ENCODE data around the gene TMEM123. TPM values are rescaled to one million over a fixed set of nuclear protein-coding genes. Genes with fewer than 3 reads are reported as not detected.

TMEM123 gene
- polyA plus RNA-seq, 3 donors from 2014 or later = 288 to 309 (median 289) TPM

GRCh38 chr11:102467080-102467708, 14.6 kb upstream of the TMEM123 start:
- H3K36me3 Mint-ChIP-seq = no peaks in the 10 kb centered on the region
- peaks cover 15 to 69% of the 10 kb centered on the region in 2 donors for H3K4me1 Mint-ChIP-seq
- H3K4me3 Mint-ChIP-seq = no peak overlapping the region
- H3K27ac Mint-ChIP-seq = no peak overlapping the region
- DNase-seq = no peak
- peaks cover 0 to 4% (median 3%) of the 10 kb centered on the region in 3 donors for H3K27me3 Mint-ChIP-seq (ENCODE audit: low read depth in 3 of 3)
- H3K9me3 Mint-ChIP-seq = no peaks in the 10 kb centered on the region

- peak overlapping the region in 2 of 6 donors; percentile 24 to 70 for H3K27ac Mint-ChIP-seq
- no peaks in the 10 kb centered on the region for H3K36me3 Mint-ChIP-seq
- H3K27me3 Mint-ChIP-seq (ENCODE audit: low read depth in 3 of 3) = peaks cover 1 to 4% (median 3%) of the 10 kb centered on the region in 3 donors
- H3K4me1 Mint-ChIP-seq = peaks cover 15 to 61% of the 10 kb centered on the region in 2 donors
- no peaks in the 10 kb centered on the region for H3K9me3 Mint-ChIP-seq
- H3K4me3 Mint-ChIP-seq = no peak overlapping the region
- no peak for DNase-seq
Measured at GRCh38 chr11:102465696-102466095, 13.1 kb upstream of the TMEM123 start.

DNA sequence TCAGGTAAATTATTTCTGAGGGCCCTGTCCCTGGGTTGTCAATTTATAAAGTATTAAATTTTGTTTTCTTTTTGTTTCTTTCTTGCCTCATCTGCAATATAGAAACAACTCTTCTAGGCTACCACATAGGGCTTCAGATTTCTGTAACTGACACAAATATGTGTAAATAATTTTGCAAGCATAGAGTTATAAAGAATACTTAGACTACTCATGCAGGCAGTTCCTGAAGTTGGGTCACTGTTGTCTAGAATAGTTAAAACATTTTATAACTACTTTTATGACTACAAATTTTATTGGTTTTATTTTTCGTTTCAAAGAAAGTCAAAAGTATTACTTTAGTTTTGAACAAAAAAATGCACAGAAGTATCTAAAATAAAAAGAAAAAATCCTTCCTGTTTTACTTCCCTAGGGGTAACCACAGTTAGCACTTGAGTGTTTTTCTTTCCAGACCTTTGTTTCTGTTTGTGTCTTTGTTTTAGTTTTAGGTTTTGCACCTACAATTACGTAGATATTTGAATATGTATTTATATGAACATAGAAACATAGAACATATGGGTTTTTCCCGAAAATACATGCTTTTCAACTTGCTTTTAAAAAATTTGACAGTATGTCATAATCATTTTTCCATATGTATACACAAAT, 12.4 kb upstream of the TMEM123 start:
- Mint-ChIP-seq H3K9me3 (no peaks in the 10 kb centered on the region), H3K36me3 (no peaks in the 10 kb centered on the region), H3K4me3 (peak overlapping the region in 1 of 5 donors; percentile 42), H3K27ac (peak overlapping the region in 1 of 6 donors; percentile 70), H3K27me3 (ENCODE audit: low read depth in 3 of 3) (peaks cover 1 to 6% (median 3%) of the 10 kb centered on the region in 3 donors), H3K4me1 (peaks cover 10 to 54% of the 10 kb centered on the region in 2 donors)
- no peak for DNase-seq

GRCh38 chr11:102464037-102464436, 11.5 kb upstream of the TMEM123 start:
- Mint-ChIP-seq H3K27me3 (ENCODE audit: low read depth in 3 of 3) (peaks cover 1 to 8% (median 2%) of the 10 kb centered on the region in 3 donors), H3K36me3 (no peaks in the 10 kb centered on the region), H3K9me3 (no peaks in the 10 kb centered on the region), H3K4me3 (no peak overlapping the region), H3K4me1 (peaks cover 7 to 45% of the 10 kb centered on the region in 2 donors), H3K27ac (no peak overlapping the region)
- no peak for DNase-seq

DNA sequence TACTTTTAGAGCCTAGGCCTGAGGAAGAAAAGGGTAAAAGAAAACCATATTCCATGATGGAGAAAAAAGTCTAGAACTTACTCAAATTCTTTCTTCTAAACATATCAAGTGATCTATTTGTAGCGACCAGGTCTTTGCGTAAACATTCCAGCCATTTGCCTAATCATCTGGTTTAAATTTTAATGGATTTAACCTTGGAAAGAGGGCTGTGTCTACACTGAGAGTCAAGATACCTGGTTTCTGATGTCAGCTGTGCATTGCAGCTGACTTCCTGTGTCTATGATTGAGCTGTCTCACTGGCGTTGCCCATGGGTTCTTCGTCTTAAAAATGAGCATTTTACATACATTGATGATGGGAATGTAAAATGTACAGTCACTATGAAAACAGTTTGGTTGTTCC, 10.0 kb upstream of the TMEM123 start:
- Mint-ChIP-seq H3K9me3 (no peaks in the 10 kb centered on the region), H3K27me3 (ENCODE audit: low read depth in 3 of 3) (peaks cover 1 to 8% (median 3%) of the 10 kb centered on the region in 3 donors), H3K27ac (no peak overlapping the region), H3K4me1 (peaks cover 6 to 36% of the 10 kb centered on the region in 2 donors), H3K4me3 (no peak overlapping the region), H3K36me3 (no peaks in the 10 kb centered on the region)
- DNase-seq = no peak

- Mint-ChIP-seq H3K36me3 (no peaks in the 10 kb centered on the region), H3K4me3 (no peak overlapping the region)
Measured at GRCh38 chr11:102459393-102459792, 6.8 kb upstream of the TMEM123 start.

DNA sequence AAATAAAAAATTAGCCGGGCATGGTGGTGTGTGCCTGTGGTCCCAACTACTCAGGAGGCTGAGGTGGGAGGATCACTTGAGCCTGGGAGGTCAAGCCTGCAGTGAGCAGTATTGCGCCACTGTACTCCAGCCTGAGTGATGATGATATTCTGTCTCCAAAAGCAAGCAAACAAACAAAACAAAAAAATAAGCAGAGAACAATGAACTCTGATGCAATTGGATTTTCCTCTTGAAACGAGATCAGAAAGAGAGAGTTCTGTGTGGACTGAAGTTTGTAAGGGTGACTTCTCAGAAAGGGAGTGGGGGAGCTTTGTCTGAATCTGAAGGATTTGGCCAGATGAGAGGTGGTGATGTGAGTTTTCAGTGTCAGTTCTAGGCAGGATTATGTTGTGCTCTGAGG, 6.0 kb upstream of the TMEM123 start:
- Mint-ChIP-seq H3K4me1 (peaks cover 4 to 13% of the 10 kb centered on the region in 2 donors), H3K9me3 (no peaks in the 10 kb centered on the region), H3K27me3 (ENCODE audit: low read depth in 3 of 3) (peaks cover 0 to 5% (median 3%) of the 10 kb centered on the region in 3 donors), H3K36me3 (no peaks in the 10 kb centered on the region), H3K27ac (no peak overlapping the region), H3K4me3 (no peak overlapping the region)
- DNase-seq = no peak

More at GRCh38 chr11:102459393-102459792, 6.8 kb upstream of the TMEM123 start:
- peaks cover 3 to 9% of the 10 kb centered on the region in 2 donors for H3K4me1 Mint-ChIP-seq
- no peak overlapping the region for H3K27ac Mint-ChIP-seq
- H3K27me3 Mint-ChIP-seq (ENCODE audit: low read depth in 3 of 3) = peaks cover 0 to 5% (median 3%) of the 10 kb centered on the region in 3 donors
- no peaks in the 10 kb centered on the region for H3K9me3 Mint-ChIP-seq
- no peak for DNase-seq

DNA sequence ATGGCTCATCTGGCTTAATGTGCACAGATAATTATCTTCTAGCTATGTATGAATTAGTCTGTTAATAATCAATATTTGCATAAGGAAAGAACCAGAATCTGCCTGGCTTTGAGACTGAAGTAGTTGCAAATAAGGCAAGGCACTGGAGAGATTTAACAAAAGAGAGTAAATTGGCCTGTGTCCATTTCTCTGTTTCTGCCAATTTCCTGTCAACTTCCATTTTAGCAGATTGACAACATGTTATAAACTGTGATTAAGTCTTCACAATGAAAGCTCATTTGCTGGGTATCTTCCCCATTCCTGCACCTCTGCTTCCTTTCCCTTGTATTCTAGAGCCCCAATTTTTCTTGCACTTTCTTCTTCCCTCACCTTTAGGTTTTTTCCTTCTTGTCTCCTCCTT, 5.3 kb upstream of the TMEM123 start:
- Mint-ChIP-seq H3K36me3 (no peaks in the 10 kb centered on the region), H3K4me3 (no peak overlapping the region), H3K4me1 (peaks cover 11 to 20% of the 10 kb centered on the region in 2 donors), H3K27ac (no peak overlapping the region), H3K9me3 (no peaks in the 10 kb centered on the region), H3K27me3 (ENCODE audit: low read depth in 3 of 3) (peaks cover 2 to 7% (median 5%) of the 10 kb centered on the region in 3 donors)
- no peak for DNase-seq

DNA sequence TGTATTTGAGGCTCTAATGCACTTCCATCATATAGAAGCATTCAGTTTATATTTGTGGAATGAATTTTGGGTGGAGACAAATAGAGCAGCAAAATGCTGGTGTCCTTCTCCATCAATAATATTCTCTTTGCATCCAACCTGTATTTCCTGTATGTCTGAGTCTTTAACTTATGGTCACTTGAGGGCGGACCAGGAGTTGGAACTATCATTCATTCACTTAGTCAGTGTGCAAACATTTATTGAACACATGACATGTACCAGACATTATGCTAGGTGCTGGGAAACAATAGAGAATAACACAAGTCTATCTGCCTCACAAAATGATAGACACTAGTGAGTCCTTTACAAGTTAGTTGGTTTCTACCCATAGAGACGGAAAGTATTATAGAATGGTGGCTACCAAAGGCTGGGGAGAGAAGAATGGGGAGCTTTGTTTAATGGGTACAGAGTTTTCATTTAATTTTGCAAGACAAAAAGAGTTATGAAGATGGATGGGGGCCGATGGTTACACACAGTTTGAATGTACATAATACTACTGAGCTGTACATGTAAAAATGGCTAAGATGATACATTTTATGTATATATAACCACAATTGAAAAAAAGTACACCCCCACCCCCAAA, 4.6 kb upstream of the TMEM123 start:
- H3K9me3 Mint-ChIP-seq = no peaks in the 10 kb centered on the region
- no peaks in the 10 kb centered on the region for H3K36me3 Mint-ChIP-seq
- DNase-seq = no peak
- H3K4me3 Mint-ChIP-seq = no peak overlapping the region
- H3K27me3 Mint-ChIP-seq (ENCODE audit: low read depth in 3 of 3) = peaks cover 3 to 12% (median 5%) of the 10 kb centered on the region in 3 donors
- peaks cover 12 to 21% of the 10 kb centered on the region in 2 donors for H3K4me1 Mint-ChIP-seq
- H3K27ac Mint-ChIP-seq = peak overlapping the region in 1 of 6 donors; percentile 20

GRCh38 chr11:102456381-102456780, 3.8 kb upstream of the TMEM123 start:
- Mint-ChIP-seq H3K4me3 (no peak overlapping the region), H3K36me3 (no peaks in the 10 kb centered on the region), H3K9me3 (no peaks in the 10 kb centered on the region), H3K27ac (peak overlapping the region in 1 of 6 donors; percentile 22), H3K27me3 (ENCODE audit: low read depth in 3 of 3) (peaks cover 3 to 16% (median 10%) of the 10 kb centered on the region in 3 donors), H3K4me1 (peaks cover 16 to 29% of the 10 kb centered on the region in 2 donors)
- no peak for DNase-seq

DNA sequence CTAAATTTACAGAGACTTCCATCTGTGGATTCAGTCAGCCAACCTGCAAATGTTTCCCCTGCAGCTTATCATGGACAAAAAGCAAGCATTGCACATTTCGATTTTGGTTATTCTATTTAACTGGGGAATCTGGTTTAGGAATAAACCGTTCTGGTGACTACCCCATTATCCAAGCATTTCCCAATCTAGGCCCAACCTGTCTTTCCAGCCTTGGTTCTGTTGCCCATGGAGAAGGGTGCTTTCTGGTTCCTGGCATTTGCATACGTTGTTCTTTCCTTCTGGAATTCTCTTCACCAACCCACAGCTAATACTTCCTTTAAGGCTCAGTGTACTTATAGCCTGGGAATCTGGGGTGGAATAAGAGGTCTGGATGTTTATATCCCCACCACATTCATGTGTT, 1.4 kb upstream of the TMEM123 start:
- H3K9me3 Mint-ChIP-seq = no peaks in the 10 kb centered on the region
- peaks cover 3 to 23% (median 19%) of the 10 kb centered on the region in 3 donors for H3K27me3 Mint-ChIP-seq (ENCODE audit: low read depth in 3 of 3)
- H3K36me3 Mint-ChIP-seq = no peaks in the 10 kb centered on the region
- DNase-seq = no peak
- peak overlapping the region in 2 of 6 donors; percentile 20 to 95 for H3K27ac Mint-ChIP-seq
- H3K4me1 Mint-ChIP-seq = peaks cover 41 to 53% of the 10 kb centered on the region in 2 donors
- H3K4me3 Mint-ChIP-seq = peak overlapping the region in 4 of 5 donors; percentile 23 to 96 (median 54)

DNA sequence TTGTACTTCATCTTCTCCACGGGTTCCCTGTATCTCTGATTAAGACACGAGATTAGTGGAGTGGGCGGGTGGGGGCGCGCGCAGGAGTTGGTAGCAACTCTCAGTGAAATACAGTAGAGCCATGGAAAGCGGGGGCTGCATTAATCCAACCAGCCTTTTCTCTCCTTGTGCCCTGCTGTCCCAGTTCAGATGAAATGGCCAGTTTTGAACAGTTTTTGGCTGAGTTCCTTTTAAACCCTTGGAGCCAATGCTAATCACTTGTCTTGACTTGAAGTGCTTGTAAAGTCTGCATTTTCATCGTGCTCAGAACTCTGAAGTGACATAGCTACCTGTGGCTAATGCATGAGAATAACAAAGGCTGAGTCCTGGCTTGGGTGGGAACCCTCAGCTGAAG, 734 bp upstream of the TMEM123 start:
- Mint-ChIP-seq H3K36me3 (no peaks in the 10 kb centered on the region), H3K27me3 (ENCODE audit: low read depth in 3 of 3) (peaks cover 3 to 21% (median 19%) of the 10 kb centered on the region in 3 donors), H3K4me1 (peaks cover 47 to 59% of the 10 kb centered on the region in 2 donors), H3K9me3 (no peaks in the 10 kb centered on the region), H3K27ac (peak overlapping the region; percentile 80 to 97 (median 94)), H3K4me3 (peak overlapping the region; percentile 95 to 98 (median 96))
- DNase-seq = no peak

GRCh38 chr11:102451681-102452460, 694 bp downstream of the TMEM123 start:
- Mint-ChIP-seq H3K4me1 (peaks cover 62 to 74% of the 10 kb centered on the region in 2 donors), H3K9me3 (no peaks in the 10 kb centered on the region), H3K4me3 (peak overlapping the region; percentile 95 to 98 (median 96)), H3K27ac (peak overlapping the region; percentile 72 to 94 (median 87)), H3K27me3 (ENCODE audit: low read depth in 3 of 3) (peaks cover 3 to 24% (median 24%) of the 10 kb centered on the region in 3 donors), H3K36me3 (no peaks in the 10 kb centered on the region)
- DNase-seq = peak; percentile 58 to 64 (median 59)
